Breast epithelium (tissue), 4 donors: ENCODE results near the gene SUV39H1. TPM values are rescaled to one million over a fixed set of nuclear protein-coding genes. Genes with fewer than 3 reads are reported as not detected.

Source experiments
- DNase-seq, 2 donors: peaks; one replicate each; pipeline ENCODE4 v3.0.0-alpha.2; 2019; ENCODE audit warnings: low spot score in 2 of 2
- H3K27ac ChIP-seq, 2 donors: fragments of 200-600 bp; sonication (generic) in 1 of 2; one replicate each; pipeline ENCODE4 v1.5.1; 2016 to 2019; ENCODE audit warnings: mild to moderate bottlenecking in 1 of 2
- H3K27me3 ChIP-seq, 2 donors: fragments of 200-600 bp; sonication (generic) in 1 of 2; one replicate each; pipeline versions ENCODE4 v1.5.1 to v1.6.0; 2017 to 2019; ENCODE audit warnings: control low read depth in 1 of 2, mild to moderate bottlenecking in 1 of 2
- H3K36me3 ChIP-seq: fragments of 200-600 bp; one replicate; pipeline ENCODE4 v1.5.1; 2019
- H3K4me1 ChIP-seq, 2 donors: fragments of 200-600 bp; sonication (generic); one replicate each; pipeline ENCODE4 v1.5.1; 2016 to 2019; ENCODE audit warnings: control low read depth in 1 of 2
- H3K4me3 ChIP-seq, 3 donors: fragments of 200-600 bp; sonication (generic); 1 replicate in 2 of 3; 2 replicates in 1 of 3; pipeline ENCODE4 v1.5.1; 2016 to 2019; ENCODE audit warnings: mild to moderate bottlenecking in 3 of 3, moderate library complexity in 2 of 3
- H3K9me3 ChIP-seq, 2 donors: fragments of 200-600 bp; sonication (generic) in 1 of 2; one replicate each; pipeline ENCODE4 v1.5.1; 2016 to 2019; ENCODE audit warnings: control low read depth in 1 of 2
- POLR2A ChIP-seq: fragments of 450-650 bp; IDR thresholded peaks from one replicate; pipeline ENCODE4 v1.6.1; 2016; ENCODE audit warnings: antibody characterized with exemption, mild to moderate bottlenecking, moderate library complexity
- POLR2AphosphoS5 ChIP-seq, 3 donors: sonication (generic); formaldehyde crosslinking; IDR thresholded peaks; one replicate each; pipeline ENCODE4 v1.6.1; 2017; ENCODE audit warnings: antibody characterized with exemption in 3 of 3
- intact Hi-C: fragments of 100-400 bp; cut with DNase I; formaldehyde crosslinking; loops from one replicate; pipeline ENCODE4 v1.15.1; 2023; ENCODE audit warnings: low total_unique reads
- total RNA-seq, 3 donors: library from RNA; depleted of rRNA; stranded (reverse); fragments of >200 nt; gene quantifications; one replicate each; pipeline ENCODE4 v1.1.0, GENCODE V29; 2016
- TF ChIP-seq, protein P1 (sequence below), 3 donors: fragments of 450-650 bp; IDR thresholded peaks; one replicate each; pipeline ENCODE4 v1.5.1; 2016 to 2017; ENCODE audit warnings: antibody characterized with exemption in 3 of 3, mild to moderate bottlenecking in 3 of 3, moderate library complexity in 3 of 3

SUV39H1 gene
- total RNA-seq, 3 donors from 2014 or later = 3.6 to 7.0 (median 5.3) TPM

DNA sequence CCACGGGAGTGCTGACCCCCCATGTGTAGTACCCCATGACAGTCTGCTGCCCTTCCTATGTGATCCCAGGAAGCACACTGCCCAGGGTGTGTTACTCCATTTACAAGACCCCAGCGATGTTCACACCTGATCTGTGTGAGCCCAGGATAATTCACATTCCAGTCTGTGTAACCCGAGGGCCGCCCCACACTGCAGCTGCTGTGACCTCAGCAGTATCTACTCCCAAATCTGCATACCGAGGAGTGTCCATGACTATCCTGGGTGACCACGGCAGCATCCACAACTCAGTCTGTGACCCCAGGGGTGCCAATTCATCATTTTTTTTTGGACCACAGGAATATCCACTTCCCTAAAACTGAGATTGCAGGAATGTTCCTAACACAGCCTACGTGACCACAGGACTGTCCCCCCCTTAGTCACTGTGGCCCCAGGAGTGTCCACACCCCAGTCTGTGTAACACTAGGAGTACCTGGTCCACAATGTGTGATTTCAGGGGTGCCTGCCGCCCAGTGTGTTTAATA, 57.2 kb downstream of the SUV39H1 start:
- intact Hi-C loops = no loop called here
- no peaks in the 10 kb centered on the region for H3K36me3 ChIP-seq
- H3K9me3 ChIP-seq = no peaks in the 10 kb centered on the region

DNA sequence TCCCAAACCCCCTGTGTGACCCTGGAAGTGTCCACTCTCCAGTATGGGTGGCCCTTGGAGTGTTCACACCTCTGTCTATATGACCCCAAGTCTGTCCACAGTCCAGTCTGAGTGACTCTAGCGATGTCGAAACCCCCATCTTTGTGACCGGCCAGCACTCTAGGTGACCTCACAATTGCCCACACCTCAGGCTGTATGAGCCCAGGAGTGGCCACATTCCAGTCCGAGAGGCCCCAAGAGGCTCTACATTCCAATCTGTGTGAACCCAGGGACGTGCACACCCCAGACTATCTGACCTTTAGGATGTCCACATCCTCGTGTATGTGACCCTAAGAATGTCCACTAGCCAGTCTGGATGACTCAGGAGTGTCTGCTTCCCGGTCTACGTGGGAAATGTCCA, 57.7 kb downstream of the SUV39H1 start:
- intact Hi-C loops = no loop called here
- DNase-seq = no peak

More for the DNA sequence above, 57.2 kb downstream of the SUV39H1 start:
- TF ChIP-seq, protein P1, sequence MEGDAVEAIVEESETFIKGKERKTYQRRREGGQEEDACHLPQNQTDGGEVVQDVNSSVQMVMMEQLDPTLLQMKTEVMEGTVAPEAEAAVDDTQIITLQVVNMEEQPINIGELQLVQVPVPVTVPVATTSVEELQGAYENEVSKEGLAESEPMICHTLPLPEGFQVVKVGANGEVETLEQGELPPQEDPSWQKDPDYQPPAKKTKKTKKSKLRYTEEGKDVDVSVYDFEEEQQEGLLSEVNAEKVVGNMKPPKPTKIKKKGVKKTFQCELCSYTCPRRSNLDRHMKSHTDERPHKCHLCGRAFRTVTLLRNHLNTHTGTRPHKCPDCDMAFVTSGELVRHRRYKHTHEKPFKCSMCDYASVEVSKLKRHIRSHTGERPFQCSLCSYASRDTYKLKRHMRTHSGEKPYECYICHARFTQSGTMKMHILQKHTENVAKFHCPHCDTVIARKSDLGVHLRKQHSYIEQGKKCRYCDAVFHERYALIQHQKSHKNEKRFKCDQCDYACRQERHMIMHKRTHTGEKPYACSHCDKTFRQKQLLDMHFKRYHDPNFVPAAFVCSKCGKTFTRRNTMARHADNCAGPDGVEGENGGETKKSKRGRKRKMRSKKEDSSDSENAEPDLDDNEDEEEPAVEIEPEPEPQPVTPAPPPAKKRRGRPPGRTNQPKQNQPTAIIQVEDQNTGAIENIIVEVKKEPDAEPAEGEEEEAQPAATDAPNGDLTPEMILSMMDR (IDR thresholded peaks at IDR 0.05) = no peak
- TF ChIP-seq POLR2AphosphoS5 (IDR thresholded peaks at IDR 0.05) (no peak), POLR2A (no peak)
- no peak overlapping the region for H3K27ac ChIP-seq
- peaks cover 0 to 37% of the 10 kb centered on the region in 2 donors for H3K27me3 ChIP-seq
- no peak overlapping the region for H3K4me3 ChIP-seq
- no peaks in the 10 kb centered on the region for H3K4me1 ChIP-seq
- no peak for DNase-seq

More for the DNA sequence above, 57.7 kb downstream of the SUV39H1 start:
- Histone ChIP-seq H3K9me3 (no peaks in the 10 kb centered on the region), H3K4me3 (no peak overlapping the region), H3K27me3 (peaks cover 0 to 33% of the 10 kb centered on the region in 2 donors), H3K4me1 (no peaks in the 10 kb centered on the region), H3K27ac (no peak overlapping the region), H3K36me3 (no peaks in the 10 kb centered on the region)
- TF ChIP-seq POLR2A = no peak
- TF ChIP-seq, protein P1 (IDR thresholded peaks at IDR 0.05) = no peak
- no peak for TF ChIP-seq POLR2AphosphoS5 (IDR thresholded peaks at IDR 0.05)

Other genes with a start within 250 kb of the SUV39H1 start
- 10 to 100 TPM in 1 of 3 donors, 1 to 10 TPM in 1, under 1 TPM in 1; 0.96 to 12.1 (median 3.8) TPM for gene SLC38A5, start 226.5 kb upstream of the SUV39H1 start, total RNA-seq
- gene FTSJ1, start 220.5 kb upstream of the SUV39H1 start, total RNA-seq = 10 to 100 TPM; 31.8 to 55.4 (median 34.8) TPM
- 10 to 100 TPM; 12.1 to 22.1 (median 17.0) TPM for gene PORCN, start 187.7 kb upstream of the SUV39H1 start, total RNA-seq
- gene EBP, start 174.9 kb upstream of the SUV39H1 start, total RNA-seq = 10 to 100 TPM; 20.3 to 22.0 (median 20.6) TPM
- gene TBC1D25, start 157.0 kb upstream of the SUV39H1 start, total RNA-seq = 10 to 100 TPM; 11.3 to 13.0 (median 12.5) TPM
- 100 to 1,000 TPM; 152 to 328 (median 213) TPM for gene RBM3, start 122.2 kb upstream of the SUV39H1 start, total RNA-seq
- 100 to 1,000 TPM in 1 of 3 donors, 10 to 100 TPM in 2; 97.2 to 113 (median 97.7) TPM for gene WDR13, start 99.2 kb upstream of the SUV39H1 start, total RNA-seq
- gene WAS, start 12.9 kb upstream of the SUV39H1 start, total RNA-seq = 10 to 100 TPM in 1 of 3 donors, 1 to 10 TPM in 2; 2.3 to 12.5 (median 6.0) TPM
- gene GLOD5, start 65.0 kb downstream of the SUV39H1 start, total RNA-seq = under 1 TPM in 1 of 3 donors, not detected in 2; 0.66 TPM
- gene GATA1, start 89.9 kb downstream of the SUV39H1 start, total RNA-seq = not detected
- gene HDAC6, start 105.3 kb downstream of the SUV39H1 start, total RNA-seq = 10 to 100 TPM; 78.2 to 86.2 (median 84.3) TPM
- under 1 TPM in 1 of 3 donors, not detected in 2; 0.73 TPM for gene ERAS, start 129.8 kb downstream of the SUV39H1 start, total RNA-seq
- gene PCSK1N, start 138.9 kb downstream of the SUV39H1 start, total RNA-seq = 1 to 10 TPM; 1.4 to 3.6 (median 2.2) TPM
- 10 to 100 TPM; 32.3 to 40.8 (median 35.4) TPM for gene TIMM17B, start 201.0 kb downstream of the SUV39H1 start, total RNA-seq
- gene PQBP1, start 201.2 kb downstream of the SUV39H1 start, total RNA-seq = 10 to 100 TPM; 56.0 to 71.4 (median 71.0) TPM
- gene SLC35A2, start 214.9 kb downstream of the SUV39H1 start, total RNA-seq = 10 to 100 TPM; 10.9 to 17.3 (median 16.1) TPM
- gene PIM2, start 222.3 kb downstream of the SUV39H1 start, total RNA-seq = 10 to 100 TPM in 1 of 3 donors, 1 to 10 TPM in 2; 5.8 to 20.3 (median 7.6) TPM